HG03097 (cell line): ENCODE results near the gene SDK1.

Experiments
- ATAC-seq: cut with Tn5 transposase; IDR thresholded peaks from one replicate; pipeline ENCODE4 v1.9.1; 2021; ENCODE audit not compliant: unreplicated experiment, low FRiP score

Gene SDK1

GRCh38 chr7:4175346-4175973 is 874.4 kb downstream of the SDK1 start:
- no peak for ATAC-seq

- ATAC-seq: no peak
Observed at GRCh38 chr7:4177001-4177400, 875.9 kb downstream of the SDK1 start.

GRCh38 chr7:4178416-4178815 is 877.4 kb downstream of the SDK1 start:
- ATAC-seq: no peak

GRCh38 chr7:4178916-4179687 is 878.0 kb downstream of the SDK1 start:
- no peak for ATAC-seq

- no peak for ATAC-seq
Observed at GRCh38 chr7:4179688-4180380, 878.8 kb downstream of the SDK1 start.

GRCh38 chr7:4181446-4181845 is 880.4 kb downstream of the SDK1 start:
- no peak for ATAC-seq

GRCh38 chr7:4182605-4183300 is 881.7 kb downstream of the SDK1 start:
- ATAC-seq: no peak

- no peak for ATAC-seq
Observed at GRCh38 chr7:4184653-4185052, 883.6 kb downstream of the SDK1 start.

- no peak for ATAC-seq
Observed at GRCh38 chr7:4185136-4185535, 884.1 kb downstream of the SDK1 start.

GRCh38 chr7:4185721-4186512 is 884.9 kb downstream of the SDK1 start:
- ATAC-seq: no peak

- no peak for ATAC-seq
Observed at GRCh38 chr7:4186513-4186780, 885.4 kb downstream of the SDK1 start.

- ATAC-seq: no peak
Observed at GRCh38 chr7:4188651-4189050, 887.6 kb downstream of the SDK1 start.

- ATAC-seq: no peak
Observed at GRCh38 chr7:4189131-4189570, 888.1 kb downstream of the SDK1 start.

GRCh38 chr7:4190010-4190981 is 889.2 kb downstream of the SDK1 start:
- no peak for ATAC-seq

GRCh38 chr7:4191046-4191445 is 890.0 kb downstream of the SDK1 start:
- ATAC-seq: no peak

- ATAC-seq: no peak
Observed at GRCh38 chr7:4191525-4191924, 890.5 kb downstream of the SDK1 start.

GRCh38 chr7:4195660-4196059 is 894.6 kb downstream of the SDK1 start:
- ATAC-seq: no peak

GRCh38 chr7:4196121-4196819 is 895.2 kb downstream of the SDK1 start:
- no peak for ATAC-seq

GRCh38 chr7:4198301-4198700 is 897.2 kb downstream of the SDK1 start:
- ATAC-seq: no peak
